ENCODE data around the gene FLT3.
"Not testable (repeated sequence)": the region's sequence is repeated elsewhere in the genome, so short reads cannot be mapped to it uniquely, and the experiment has no call there.

Gene FLT3

DNA sequence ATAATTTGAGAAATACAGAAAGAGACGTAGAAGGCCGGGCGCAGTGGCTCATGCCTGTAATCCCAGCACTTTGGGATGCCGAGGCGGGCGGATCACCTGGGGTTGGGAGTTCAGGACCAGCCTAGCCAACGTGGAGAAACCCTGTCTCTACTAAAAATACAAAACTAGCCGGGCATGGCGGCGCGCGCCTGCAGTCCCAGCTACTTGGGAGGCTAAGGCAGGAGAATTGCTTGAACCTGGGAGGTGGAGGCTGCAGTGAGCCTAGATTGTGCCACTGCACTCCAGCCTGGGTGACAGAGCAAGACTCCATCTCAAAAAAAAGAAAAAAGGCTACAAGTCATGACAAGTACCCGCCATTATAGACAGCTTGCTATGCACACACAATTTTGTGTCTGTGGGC is 95.4 kb downstream of the FLT3 start:
- H3K4me3 Mint-ChIP-seq, H3K9me3 Mint-ChIP-seq, H3K27me3 Mint-ChIP-seq, H3K4me1 Mint-ChIP-seq, H3K36me3 Mint-ChIP-seq, H3K27ac Mint-ChIP-seq: not testable (repeated sequence)

DNA sequence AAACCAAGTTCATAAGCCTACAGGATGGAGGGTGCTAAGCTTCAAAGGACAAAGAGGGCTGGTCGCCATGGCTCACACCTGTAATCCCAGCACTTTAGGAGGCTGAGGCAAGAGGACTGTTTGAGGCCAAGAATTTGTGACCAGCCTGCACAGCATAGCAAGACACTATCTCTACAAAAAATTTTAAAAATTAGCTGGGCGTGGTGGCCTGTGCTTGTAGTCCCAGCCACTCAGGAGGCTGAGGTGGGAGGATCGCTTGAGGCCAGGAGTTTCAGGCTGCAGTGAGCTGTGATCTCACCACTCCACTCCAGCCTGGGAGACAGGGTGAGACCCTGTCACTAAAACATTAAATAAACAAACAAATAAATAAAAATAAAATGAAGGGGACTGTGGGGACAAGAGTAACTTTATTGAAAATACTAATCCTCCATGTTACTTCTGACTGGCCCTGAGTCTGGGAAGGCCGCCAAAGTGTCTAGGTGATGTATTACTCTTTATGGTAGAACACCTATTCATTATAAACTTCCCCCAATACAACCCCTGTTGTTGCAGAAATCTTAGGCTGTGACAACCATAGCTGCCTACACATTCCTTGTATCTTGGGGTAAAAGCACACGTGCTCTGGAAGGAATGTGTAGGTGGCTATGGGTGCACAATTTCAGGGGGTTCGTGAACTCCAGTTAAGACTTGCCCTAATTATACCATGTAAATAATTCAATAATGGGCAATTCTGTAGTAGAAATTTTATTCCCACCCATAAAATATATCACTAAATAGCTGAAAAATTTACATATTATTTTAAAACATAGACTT is 97.3 kb downstream of the FLT3 start:
- Mint-ChIP-seq H3K36me3 (no peaks in the 10 kb centered on the region), H3K4me3 (no peak overlapping the region), H3K9me3 (no peaks in the 10 kb centered on the region), H3K27me3 (no peaks in the 10 kb centered on the region), H3K4me1 (peaks cover 1% of the 10 kb centered on the region), H3K27ac (no peak overlapping the region)

DNA sequence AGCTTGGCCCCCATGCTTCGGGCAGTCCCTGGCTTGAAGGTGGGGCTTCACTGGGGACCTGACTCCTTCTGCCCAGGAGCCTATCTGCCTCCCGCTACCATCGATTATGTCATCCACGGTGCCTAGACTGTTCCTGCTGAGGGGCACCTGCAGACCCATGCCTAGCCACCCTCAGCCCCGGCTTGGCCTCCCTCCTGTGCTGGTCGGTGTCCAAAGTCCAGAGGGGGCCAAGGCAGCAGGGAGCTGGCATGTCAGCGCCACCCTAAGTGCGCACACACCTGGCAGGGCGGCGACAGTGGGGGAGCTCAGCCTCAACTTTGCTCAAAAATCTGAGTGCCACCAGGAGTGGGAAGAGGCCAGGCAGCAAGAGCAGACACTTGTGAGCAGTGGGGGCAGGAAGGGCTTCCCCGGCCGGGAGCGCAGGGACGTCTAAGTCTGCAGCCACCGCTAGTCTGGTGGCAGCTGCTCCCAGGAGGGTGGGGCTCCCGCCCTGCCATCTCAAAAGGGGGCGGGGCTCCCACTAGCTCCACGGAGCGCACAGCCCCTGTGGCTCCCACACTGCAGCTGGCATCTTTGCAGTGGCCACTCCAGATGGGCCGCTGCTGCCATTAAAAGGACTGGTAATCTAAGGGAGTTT is 98.4 kb downstream of the FLT3 start:
- no peak overlapping the region for H3K27ac Mint-ChIP-seq
- no peak overlapping the region for H3K4me3 Mint-ChIP-seq
- H3K36me3 Mint-ChIP-seq: no peaks in the 10 kb centered on the region
- peaks cover 3% of the 10 kb centered on the region for H3K4me1 Mint-ChIP-seq
- H3K9me3 Mint-ChIP-seq: no peaks in the 10 kb centered on the region
- no peaks in the 10 kb centered on the region for H3K27me3 Mint-ChIP-seq

DNA sequence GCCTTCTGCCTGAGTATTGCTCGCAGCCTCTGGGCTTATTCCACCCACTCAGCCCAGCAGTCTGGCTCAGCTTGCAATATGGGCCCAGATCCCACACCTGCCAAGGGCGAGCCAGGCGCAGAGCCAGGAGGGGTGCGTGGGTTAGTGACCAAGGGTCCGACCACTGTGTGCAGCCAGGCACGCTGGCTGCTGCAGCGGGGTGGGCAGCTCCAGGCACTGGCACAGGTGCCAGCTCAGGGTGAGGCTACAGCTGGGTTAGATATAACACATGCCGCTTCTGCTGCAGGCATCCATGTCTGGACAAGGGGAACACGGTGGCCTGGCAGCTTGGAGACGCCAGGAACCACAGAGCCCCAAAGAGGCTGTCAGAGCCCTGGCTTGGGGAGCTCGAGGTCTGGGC is 99.3 kb downstream of the FLT3 start:
- no peak overlapping the region for H3K27ac Mint-ChIP-seq
- H3K27me3 Mint-ChIP-seq: no peaks in the 10 kb centered on the region
- peaks cover 3% of the 10 kb centered on the region for H3K4me1 Mint-ChIP-seq
- H3K9me3 Mint-ChIP-seq: no peaks in the 10 kb centered on the region
- no peaks in the 10 kb centered on the region for H3K36me3 Mint-ChIP-seq
- H3K4me3 Mint-ChIP-seq: no peak overlapping the region

DNA sequence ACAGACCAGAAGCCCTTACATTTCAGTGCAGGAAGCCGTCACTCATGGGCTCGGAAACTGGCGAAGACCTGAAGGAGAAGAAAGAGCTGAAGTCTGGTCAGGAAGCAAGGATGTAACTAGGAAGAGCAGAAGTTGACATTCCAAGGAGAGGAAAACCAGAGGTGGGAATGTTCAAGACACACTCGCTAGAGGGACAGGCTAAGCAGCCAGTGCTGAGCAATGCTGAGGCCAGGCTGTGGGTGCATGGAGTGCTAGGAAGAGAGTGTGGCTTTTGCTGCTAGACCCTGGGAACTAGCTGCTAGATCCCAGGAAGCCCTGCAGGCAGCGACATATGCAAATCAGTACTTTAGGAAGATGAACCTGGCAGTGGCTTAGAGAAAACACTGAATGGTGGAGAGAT is 99.8 kb downstream of the FLT3 start:
- H3K36me3 Mint-ChIP-seq: no peaks in the 10 kb centered on the region
- H3K27me3 Mint-ChIP-seq: no peaks in the 10 kb centered on the region
- peaks cover 3% of the 10 kb centered on the region for H3K4me1 Mint-ChIP-seq
- H3K9me3 Mint-ChIP-seq: no peaks in the 10 kb centered on the region
- H3K27ac Mint-ChIP-seq: no peak overlapping the region
- H3K4me3 Mint-ChIP-seq: no peak overlapping the region

DNA sequence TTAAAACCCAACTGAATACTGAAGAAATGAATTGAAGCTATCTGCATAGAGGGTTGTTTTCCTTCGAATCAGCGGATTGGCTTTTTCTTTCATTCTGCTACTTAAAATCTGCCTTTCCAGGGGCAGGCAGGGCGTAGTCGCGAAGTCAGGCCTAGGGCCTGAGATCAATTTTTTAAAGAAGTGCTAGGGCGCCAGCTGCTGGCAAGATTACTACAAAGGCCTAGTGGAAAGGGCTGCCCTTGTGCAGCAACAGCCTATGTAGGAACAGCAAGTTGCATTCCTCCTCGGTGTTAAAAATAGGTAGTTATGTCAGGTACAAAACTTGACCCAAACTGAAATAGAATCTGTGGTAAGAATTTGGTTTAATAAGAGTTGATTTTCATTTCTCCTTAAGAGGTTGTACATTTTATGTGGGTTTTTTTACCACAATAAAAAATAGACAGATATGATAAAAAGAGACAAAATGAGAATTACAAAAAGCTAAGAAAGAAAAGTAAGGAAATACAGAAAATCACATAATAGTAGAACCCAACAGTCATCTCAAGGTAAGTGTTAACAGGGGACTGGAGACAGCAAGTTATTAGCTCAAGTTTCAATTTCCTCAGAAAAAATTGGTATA is 102.4 kb downstream of the FLT3 start:
- no peaks in the 10 kb centered on the region for H3K36me3 Mint-ChIP-seq
- no peaks in the 10 kb centered on the region for H3K27me3 Mint-ChIP-seq
- H3K27ac Mint-ChIP-seq: no peak overlapping the region
- no peak overlapping the region for H3K4me3 Mint-ChIP-seq
- no peaks in the 10 kb centered on the region for H3K9me3 Mint-ChIP-seq
- peaks cover 3% of the 10 kb centered on the region for H3K4me1 Mint-ChIP-seq

DNA sequence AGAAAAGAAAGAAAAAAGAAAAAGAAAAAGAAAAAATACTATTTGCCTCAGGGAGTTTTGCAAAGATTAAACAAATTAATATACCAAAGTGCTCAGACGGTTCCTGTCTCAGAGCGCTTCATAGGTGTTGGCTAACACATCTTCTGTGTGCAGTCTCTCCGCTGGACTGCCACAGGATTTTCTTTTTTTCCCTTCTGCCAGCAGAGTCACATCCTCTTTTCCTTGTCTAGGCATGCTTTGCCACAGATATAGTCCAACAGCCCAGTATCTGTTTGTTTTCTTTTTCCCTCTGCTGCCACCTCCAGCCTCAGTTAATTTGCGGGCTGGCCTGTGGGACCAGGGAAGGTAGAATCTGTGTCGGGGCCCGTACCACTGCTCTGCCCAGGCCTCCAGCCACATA is 108.5 kb downstream of the FLT3 start:
- H3K36me3 Mint-ChIP-seq: no peaks in the 10 kb centered on the region
- H3K27me3 Mint-ChIP-seq: peaks cover 5% of the 10 kb centered on the region
- H3K4me1 Mint-ChIP-seq: no peaks in the 10 kb centered on the region
- no peak overlapping the region for H3K4me3 Mint-ChIP-seq
- H3K27ac Mint-ChIP-seq: no peak overlapping the region
- no peaks in the 10 kb centered on the region for H3K9me3 Mint-ChIP-seq

DNA sequence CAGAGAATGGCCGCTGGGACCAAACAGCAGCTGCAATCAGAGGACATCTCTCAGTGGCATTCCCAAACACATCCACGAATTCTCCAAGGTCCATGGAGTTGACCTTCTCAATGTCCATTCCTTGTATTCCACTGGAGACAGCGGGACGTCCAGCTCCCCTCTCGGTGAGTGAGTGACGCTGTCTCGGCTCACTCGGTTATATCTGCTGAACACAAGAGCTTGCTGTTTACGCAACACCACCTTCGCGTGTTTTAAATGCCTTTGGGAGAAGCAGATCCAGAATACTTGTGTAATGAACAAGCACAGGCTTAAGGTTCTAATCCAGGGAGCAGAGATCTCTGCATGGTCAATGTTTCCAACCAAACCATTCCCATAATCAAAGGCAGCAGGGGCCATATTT is 111.9 kb downstream of the FLT3 start, which contains the start of gene URAD:
Gene URAD, minus strand, starts transcription at position 174 of the 400 bp plus-strand sequence. Its CDS starts 56 bp downstream, at position 118.
- no peaks in the 10 kb centered on the region for H3K4me1 Mint-ChIP-seq
- H3K9me3 Mint-ChIP-seq: no peaks in the 10 kb centered on the region
- H3K27ac Mint-ChIP-seq: no peak within 1 kb of the TSS
- H3K36me3 Mint-ChIP-seq: no peaks in the 10 kb centered on the region
- H3K27me3 Mint-ChIP-seq: peaks cover 14% of the 10 kb centered on the region
- H3K4me3 Mint-ChIP-seq: no peak within 1 kb of the TSS

DNA sequence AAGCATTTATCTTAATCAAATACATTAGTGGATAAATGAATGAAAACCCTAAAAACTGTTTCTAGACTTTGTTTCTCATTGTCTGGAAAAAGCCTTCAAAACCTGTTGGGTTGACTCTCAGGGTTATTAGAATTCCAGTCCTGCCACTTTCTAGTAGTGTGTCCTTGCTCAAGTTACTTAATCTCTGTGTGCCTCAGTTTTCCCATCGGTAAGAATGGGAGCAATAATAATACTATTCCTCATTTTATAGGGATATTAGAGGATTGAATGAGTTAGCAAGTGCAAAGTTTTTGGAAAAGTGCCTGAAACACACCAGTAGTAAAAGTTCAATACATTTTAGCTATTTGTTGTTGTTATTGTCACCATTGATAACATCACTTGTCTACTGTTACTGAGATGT is 114.8 kb downstream of the FLT3 start:
- H3K4me1 Mint-ChIP-seq: peaks cover 5% of the 10 kb centered on the region
- no peaks in the 10 kb centered on the region for H3K36me3 Mint-ChIP-seq
- H3K9me3 Mint-ChIP-seq: no peaks in the 10 kb centered on the region
- no peak overlapping the region for H3K4me3 Mint-ChIP-seq
- H3K27ac Mint-ChIP-seq: no peak overlapping the region
- peaks cover 32% of the 10 kb centered on the region for H3K27me3 Mint-ChIP-seq

DNA sequence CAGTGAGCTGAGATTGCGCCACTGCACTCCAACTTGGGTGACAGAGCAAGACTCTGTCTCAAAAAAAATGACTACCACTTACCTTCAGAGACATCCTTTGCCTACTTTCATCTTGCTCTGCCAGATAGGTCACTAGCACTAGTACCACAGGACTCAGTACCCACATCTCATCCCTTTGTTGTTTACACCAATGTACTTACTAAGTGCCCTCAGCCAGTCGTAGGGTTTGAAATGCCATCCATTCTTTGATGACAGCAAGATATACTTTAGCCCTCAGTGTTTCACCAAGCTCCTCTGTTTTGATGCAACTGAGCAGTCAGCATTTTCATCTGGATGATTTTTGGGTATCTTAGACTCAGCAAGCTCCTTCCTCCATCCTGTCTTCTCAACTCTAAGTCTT is 118.0 kb downstream of the FLT3 start:
- Mint-ChIP-seq H3K4me3 (no peak overlapping the region), H3K27me3 (peaks cover 48% of the 10 kb centered on the region), H3K36me3 (no peaks in the 10 kb centered on the region)

DNA sequence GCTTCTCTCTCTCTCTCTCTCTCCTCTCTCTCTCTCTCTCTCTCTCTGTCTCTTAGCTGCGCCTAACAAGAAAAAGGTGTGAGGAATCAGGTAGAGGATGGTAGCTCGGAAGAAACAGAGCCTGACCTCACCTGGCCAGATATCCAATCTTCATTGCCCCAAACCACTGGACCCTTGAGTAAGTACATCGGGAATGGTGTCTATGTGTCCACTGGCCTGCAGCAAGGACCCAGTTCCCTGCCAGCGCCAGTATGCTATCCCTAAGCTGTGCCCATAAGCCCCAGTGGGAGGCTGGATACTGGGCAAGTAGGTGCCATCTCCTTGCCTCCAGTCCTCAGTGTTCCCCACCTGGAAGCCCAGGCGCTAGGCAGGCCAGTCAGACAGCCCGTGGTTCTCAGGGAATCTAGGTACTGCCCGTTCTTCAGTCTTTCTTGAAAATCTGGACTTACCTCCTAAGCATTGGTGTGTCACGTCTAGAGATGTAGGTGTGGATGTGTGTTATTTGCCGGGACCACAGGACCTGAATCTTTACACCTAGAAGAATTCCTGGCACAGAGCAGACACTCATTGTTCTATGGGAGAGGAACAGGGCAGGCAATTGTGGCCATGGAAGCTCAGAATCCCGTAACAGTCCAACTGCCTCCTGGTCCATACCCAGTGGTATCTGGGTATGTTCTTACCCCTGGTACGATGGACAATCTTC is 119.2 kb downstream of the FLT3 start:
- no peak overlapping the region for H3K27ac Mint-ChIP-seq
- peaks cover 26% of the 10 kb centered on the region for H3K4me1 Mint-ChIP-seq
- no peaks in the 10 kb centered on the region for H3K9me3 Mint-ChIP-seq
- no peaks in the 10 kb centered on the region for H3K36me3 Mint-ChIP-seq
- peaks cover 48% of the 10 kb centered on the region for H3K27me3 Mint-ChIP-seq
- H3K4me3 Mint-ChIP-seq: no peak overlapping the region

More for the DNA sequence above, 118.0 kb downstream of the FLT3 start:
- H3K4me1 Mint-ChIP-seq: peaks cover 26% of the 10 kb centered on the region
- no peak overlapping the region for H3K27ac Mint-ChIP-seq
- no peaks in the 10 kb centered on the region for H3K9me3 Mint-ChIP-seq

DNA sequence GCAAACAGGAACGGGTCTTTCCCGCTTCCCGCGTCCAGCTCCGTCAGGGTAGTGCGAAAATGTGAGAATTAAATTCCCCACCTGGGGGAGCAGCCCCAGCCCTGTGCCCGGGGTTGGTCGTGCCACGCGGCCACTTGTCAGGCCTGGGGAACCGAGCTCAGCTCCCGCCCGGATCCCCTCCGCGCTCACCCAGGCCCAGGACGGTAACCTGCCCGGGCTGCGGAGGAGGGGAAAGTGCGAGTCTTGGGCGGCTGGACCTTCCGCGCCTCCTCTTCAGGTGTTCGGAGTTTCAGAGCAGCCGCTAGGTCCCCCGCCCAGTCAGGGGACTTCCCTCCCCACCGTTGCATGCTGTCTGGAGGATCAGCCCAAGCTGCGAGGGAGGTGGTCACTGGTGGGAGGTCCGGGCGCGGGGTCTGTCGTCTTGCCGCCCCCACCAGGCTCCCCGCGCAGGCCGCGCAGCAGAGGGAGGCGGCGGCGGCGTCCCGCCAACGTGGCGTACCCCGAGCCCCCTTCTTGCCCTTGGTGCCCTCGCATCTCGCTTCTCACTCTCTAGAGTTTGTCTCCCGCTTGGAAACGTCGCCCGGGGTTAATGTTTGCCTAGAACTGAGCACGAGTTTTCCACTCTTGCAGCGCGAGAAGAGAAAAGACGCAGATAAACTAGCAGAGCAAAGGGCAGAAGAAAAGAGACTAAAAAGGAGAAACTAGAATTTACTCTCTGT is 119.9 kb downstream of the FLT3 start:
- H3K9me3 Mint-ChIP-seq: no peaks in the 10 kb centered on the region
- no peak overlapping the region for H3K27ac Mint-ChIP-seq
- peaks cover 52% of the 10 kb centered on the region for H3K27me3 Mint-ChIP-seq
- peaks cover 29% of the 10 kb centered on the region for H3K4me1 Mint-ChIP-seq
- no peak overlapping the region for H3K4me3 Mint-ChIP-seq
- H3K36me3 Mint-ChIP-seq: no peaks in the 10 kb centered on the region

DNA sequence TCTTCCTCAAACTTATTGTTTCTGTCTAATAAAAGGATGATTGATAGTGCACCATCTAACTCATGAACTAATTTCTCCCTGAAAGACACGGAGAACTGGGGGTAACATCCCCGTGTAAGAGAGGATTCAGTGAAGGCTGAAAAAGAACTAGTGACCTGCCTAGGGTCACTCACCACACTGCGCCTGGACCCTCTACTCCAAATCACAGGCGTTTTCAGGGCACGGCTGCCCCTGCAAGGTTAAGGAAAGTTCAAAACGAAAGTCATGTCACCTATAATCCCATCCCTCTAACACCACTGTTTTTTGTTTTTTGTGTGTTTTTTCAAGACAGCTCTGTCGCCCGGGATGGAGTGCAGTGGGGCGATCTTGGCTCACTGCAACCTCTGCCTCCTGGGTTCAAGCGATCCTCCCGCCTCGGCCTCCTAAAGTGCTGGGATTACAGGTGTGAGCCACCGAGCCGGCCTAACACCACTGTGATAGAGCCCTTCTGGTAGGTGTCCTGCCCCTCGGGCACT is 120.6 kb downstream of the FLT3 start:
- Mint-ChIP-seq H3K36me3 (no peaks in the 10 kb centered on the region), H3K27me3 (peaks cover 57% of the 10 kb centered on the region), H3K4me1 (peaks cover 32% of the 10 kb centered on the region), H3K27ac (no peak overlapping the region), H3K9me3 (no peaks in the 10 kb centered on the region), H3K4me3 (no peak overlapping the region)

DNA sequence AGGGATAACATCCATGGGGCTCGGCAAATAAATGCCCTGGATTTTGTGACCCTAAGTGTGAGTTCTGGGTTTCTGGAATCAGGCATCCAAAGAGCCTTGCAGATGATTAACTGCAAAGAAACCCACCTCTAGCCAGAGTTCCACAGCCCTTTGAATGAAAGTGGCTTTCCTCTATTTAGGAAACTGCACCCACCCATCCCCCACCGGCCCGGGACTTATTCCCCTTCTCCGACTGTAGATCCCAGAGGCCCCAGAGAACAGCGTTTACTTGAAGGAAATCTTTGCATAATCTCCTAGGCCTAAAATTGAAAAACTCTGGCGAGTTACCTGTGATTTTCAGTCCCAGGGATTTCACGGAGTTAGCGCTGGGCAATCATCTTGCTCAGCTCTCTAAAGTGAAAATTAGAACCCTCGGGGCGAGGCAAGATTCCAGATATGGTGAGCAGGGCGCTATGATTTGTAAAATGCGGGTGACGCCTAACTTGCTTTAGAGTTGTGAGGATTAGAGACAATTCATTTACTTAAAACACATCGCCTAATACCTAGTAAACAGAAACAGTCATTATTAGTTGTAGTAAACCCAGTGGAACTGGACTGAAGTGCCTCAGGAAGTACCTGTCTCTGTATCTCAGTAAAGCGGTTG is 121.3 kb downstream of the FLT3 start:
- Mint-ChIP-seq H3K4me3 (no peak overlapping the region), H3K9me3 (no peaks in the 10 kb centered on the region), H3K4me1 (peaks cover 32% of the 10 kb centered on the region), H3K27me3 (peaks cover 60% of the 10 kb centered on the region), H3K36me3 (no peaks in the 10 kb centered on the region), H3K27ac (no peak overlapping the region)
